Vagina (tissue), 2 donors: Measurements from ENCODE around the gene ZNF598.

ENCODE experiments used
- POLR2A ChIP-seq, 2 donors: fragments of 450-650 bp; IDR thresholded peaks; one replicate each; pipeline ENCODE4 v1.6.1; 2017; ENCODE audit warnings: antibody characterized with exemption in 2 of 2, mild to moderate bottlenecking in 2 of 2, moderate library complexity in 2 of 2
- POLR2AphosphoS5 ChIP-seq, 2 donors: sonication (generic); formaldehyde crosslinking; IDR thresholded peaks; one replicate each; pipeline ENCODE4 v1.9.0; 2017; ENCODE audit warnings: antibody characterized with exemption in 2 of 2, mild to moderate bottlenecking in 2 of 2, low read depth in 1 of 2; ENCODE audit not compliant: insufficient read depth in 1 of 2
- TF ChIP-seq, protein P1 (sequence below), 3 experiments: fragments of 450-650 bp in 2 of 3; fragments of 200-600 bp in 1 of 3; sonication (generic) in 1 of 3; IDR thresholded peaks; one replicate each; pipeline ENCODE4 v1.5.1; 2017 to 2019; ENCODE audit warnings: antibody characterized with exemption in 3 of 3, mild to moderate bottlenecking in 2 of 3, moderate library complexity in 2 of 3

DNA sequence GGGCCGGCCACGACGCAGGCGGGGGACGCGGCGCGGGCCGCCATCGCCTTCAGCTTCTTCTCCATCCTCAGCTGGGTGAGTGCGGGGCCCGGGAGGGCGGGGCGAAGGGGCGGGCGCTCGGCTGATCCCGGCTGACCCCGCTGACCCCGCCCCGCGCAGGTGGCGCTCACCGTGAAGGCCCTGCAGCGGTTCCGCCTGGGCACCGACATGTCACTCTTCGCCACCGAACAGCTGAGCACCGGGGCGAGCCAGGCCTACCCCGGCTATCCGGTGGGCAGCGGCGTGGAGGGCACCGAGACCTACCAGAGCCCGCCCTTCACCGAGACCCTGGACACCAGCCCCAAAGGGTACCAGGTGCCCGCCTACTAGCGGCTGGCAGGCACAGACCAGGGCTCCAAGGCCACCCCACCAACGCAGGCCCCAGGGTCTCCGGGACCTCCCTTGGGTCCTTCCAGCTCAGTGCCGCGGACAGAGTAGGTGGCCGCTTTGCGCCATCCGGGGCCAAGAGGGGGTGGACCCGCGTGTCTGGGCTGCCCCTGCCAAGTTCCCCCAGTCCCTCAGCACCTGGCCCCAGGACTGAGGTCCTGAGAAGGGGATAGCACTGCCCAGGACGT, 16.8 kb downstream of the ZNF598 start:
- TF ChIP-seq, protein P1, sequence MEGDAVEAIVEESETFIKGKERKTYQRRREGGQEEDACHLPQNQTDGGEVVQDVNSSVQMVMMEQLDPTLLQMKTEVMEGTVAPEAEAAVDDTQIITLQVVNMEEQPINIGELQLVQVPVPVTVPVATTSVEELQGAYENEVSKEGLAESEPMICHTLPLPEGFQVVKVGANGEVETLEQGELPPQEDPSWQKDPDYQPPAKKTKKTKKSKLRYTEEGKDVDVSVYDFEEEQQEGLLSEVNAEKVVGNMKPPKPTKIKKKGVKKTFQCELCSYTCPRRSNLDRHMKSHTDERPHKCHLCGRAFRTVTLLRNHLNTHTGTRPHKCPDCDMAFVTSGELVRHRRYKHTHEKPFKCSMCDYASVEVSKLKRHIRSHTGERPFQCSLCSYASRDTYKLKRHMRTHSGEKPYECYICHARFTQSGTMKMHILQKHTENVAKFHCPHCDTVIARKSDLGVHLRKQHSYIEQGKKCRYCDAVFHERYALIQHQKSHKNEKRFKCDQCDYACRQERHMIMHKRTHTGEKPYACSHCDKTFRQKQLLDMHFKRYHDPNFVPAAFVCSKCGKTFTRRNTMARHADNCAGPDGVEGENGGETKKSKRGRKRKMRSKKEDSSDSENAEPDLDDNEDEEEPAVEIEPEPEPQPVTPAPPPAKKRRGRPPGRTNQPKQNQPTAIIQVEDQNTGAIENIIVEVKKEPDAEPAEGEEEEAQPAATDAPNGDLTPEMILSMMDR (IDR thresholded peaks at IDR 0.05): no peak
- TF ChIP-seq POLR2A (IDR thresholded peaks at IDR 0.05) (no peak), POLR2AphosphoS5 (IDR thresholded peaks at IDR 0.05; ENCODE audit: insufficient read depth in 1 of 2, low read depth in 1 of 2) (no peak)
